GM18909 (cell line): Measurements from ENCODE around the gene POFUT1.
"Not testable (repeated sequence)": the region's sequence is repeated elsewhere in the genome, so short reads cannot be mapped to it uniquely, and the experiment has no call there.

ENCODE experiments used
- ATAC-seq: cut with Tn5 transposase; IDR thresholded peaks from one replicate; pipeline ENCODE4 v1.9.1; 2021; ENCODE audit warnings: mild to moderate bottlenecking; ENCODE audit not compliant: unreplicated experiment, poor library complexity

POFUT1 gene

DNA sequence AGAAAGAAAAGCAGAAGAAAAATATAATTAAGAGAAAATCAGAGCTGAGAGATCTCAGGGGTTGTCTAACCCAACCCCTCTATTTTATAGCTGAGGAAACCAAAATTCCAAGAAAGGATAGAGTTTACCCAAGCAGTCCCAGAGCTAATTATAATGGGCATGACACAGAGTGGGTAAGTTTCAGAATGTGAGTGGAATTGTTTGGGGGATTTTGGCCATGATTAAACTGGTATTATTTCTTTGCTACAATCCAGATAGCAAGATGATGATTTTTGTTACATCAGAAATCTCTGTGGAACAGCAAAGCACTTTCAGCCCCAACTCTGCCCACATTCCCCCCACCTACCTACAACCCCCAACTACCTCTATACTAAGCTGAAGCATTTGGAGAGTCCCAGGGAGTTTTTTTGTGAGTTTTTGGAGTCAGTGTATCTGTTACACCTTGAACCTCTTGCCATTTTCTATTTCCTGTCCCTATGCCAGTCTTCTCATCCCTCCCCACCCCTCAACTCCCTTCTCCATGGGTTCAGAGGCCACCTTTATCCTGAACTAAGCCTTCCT is 24.7 kb downstream of the POFUT1 start:
- no peak for ATAC-seq

DNA sequence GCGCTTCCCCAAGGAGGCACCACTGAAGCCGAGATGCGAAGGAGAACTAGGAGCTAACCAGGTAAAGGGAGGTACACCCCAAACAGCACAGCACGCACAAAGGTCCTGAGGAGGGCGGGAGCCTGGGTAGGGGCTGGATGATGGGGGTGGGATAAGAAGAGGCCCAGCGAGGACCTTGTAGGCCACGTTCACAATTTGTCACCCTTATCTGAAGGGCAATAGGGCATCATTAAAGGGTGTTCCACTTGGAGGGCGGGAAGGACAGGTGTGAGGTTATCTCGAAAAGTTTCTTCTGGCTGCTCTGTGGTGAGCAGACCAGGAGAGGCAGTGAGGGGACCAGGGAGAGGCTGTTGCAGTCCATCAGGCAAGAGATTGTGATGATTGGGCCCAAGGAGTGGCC is 25.6 kb downstream of the POFUT1 start:
- no peak for ATAC-seq

DNA sequence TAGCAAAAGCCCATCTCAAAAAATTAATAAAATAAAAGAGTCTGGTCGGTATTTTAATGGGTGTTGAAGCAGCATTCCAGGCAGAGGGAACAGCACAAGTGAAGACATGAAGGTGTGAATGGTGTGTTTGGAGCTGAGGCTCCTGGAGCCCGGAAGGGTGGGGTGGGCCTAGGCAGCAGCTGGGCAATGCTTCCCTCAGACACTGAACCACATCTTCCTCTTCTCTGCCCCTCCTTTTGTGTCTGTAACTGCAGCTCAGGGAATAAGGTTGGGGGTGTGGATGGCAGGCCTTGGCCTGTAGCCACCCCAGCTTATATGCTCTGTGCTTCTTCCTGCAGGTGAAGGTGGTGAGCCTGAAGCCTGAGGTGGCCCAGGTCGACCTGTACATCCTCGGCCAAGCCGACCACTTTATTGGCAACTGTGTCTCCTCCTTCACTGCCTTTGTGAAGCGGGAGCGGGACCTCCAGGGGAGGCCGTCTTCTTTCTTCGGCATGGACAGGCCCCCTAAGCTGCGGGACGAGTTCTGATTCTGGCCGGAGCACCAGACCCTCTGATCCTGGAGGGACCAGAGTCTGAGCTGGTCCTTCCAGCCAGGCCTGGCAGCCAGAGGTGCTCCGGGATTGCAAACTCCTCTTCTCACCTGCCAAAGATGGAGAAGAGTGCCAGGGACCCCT is 26.6 kb downstream of the POFUT1 start:
- no peak for ATAC-seq

DNA sequence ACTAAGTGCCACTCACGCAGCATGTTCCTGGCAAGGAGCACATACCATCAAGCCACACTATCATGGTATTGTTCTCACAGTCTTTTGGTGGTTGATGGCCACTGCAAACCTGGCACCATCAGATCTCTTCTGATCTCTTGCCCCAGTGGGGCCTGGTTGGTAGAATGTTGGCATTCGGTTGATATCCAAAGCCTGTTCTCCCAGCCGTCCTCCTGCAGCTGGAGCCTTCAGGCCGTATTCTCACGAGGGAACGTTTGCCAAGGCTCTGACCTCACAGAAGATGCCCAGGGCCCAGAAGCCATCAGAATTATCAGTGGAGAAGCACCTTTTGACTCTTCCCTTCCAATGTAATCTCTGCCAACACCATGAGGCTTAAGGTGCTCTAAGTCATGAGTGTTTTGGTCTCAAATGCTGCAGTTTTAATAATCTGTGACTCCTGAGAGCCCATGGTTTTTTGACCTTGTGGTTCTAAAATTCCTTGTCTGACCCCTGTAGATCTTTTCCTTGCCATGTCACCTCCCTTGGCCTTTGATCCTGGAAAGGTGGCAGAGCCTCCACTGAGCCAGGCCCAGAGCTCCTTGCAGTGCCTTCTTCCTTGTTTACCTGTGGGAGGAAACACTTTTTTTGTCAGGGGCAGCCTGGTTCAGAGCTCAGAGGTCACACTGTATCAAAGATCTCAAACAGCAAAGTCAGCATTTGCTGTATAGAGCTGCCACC is 27.8 kb downstream of the POFUT1 start:
- no peak for ATAC-seq

DNA sequence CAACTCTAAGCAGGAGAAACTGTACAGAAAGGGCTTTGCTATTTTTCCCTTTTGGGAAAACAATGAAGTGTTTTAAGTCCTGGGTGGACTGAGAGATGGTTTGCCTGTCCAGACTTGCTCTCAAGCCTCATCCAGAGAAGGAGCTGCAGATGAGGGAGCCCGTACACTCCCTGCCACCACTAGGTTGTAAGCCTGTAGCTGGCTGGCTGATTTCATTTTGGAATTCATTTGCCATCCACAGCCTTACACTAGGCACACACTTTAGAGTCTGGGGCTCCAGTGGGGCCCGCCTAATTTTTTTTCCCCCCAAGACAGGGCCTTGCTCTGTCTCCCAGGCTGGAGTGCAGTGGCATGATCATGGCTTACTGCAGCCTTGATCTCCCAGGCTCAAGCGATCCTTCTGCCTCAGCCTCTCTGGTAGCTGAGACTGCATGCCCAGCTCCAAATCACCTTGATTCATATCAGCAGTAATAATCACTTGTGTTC is 28.4 kb downstream of the POFUT1 start:
- no peak for ATAC-seq

DNA sequence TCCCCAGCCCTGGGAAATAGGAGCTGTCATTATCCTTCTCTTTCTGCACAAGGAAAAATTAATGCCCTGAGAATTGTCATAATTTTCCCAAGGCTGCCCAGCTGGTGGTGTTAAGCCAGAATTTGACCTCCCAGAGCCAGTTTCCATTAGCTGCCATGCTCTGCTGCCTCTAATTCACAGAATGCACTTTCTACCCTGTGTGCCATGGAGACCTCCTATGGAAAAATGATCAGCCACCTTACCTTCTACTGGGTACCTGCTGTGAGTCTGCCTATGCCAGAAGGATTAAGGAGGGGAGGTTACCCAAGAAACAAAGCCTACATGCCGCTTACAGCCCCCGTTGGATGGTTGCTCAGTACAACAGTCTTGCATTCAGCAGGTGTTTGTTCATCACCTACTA is 29.1 kb downstream of the POFUT1 start:
- no peak for ATAC-seq

DNA sequence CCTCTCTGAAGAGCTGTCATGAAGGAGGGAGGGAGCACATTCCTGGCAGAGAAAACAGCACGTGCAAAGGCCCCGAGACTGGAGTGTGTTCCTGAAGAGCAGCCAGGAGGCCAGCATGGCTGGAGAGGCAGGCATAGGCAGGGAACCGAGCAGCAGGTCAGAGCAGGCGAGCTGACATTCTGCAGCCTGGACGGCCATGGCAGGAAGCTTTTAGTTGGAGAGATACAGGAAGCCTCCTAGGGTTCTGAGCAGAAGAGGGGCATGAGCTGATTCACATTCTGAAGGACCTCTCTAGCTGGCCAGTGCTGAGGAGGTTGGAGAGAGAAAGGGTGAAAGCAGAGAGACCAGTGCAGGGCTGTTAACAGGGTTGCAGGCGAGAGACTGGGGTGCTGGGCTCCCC is 29.7 kb downstream of the POFUT1 start:
- no peak for ATAC-seq

DNA sequence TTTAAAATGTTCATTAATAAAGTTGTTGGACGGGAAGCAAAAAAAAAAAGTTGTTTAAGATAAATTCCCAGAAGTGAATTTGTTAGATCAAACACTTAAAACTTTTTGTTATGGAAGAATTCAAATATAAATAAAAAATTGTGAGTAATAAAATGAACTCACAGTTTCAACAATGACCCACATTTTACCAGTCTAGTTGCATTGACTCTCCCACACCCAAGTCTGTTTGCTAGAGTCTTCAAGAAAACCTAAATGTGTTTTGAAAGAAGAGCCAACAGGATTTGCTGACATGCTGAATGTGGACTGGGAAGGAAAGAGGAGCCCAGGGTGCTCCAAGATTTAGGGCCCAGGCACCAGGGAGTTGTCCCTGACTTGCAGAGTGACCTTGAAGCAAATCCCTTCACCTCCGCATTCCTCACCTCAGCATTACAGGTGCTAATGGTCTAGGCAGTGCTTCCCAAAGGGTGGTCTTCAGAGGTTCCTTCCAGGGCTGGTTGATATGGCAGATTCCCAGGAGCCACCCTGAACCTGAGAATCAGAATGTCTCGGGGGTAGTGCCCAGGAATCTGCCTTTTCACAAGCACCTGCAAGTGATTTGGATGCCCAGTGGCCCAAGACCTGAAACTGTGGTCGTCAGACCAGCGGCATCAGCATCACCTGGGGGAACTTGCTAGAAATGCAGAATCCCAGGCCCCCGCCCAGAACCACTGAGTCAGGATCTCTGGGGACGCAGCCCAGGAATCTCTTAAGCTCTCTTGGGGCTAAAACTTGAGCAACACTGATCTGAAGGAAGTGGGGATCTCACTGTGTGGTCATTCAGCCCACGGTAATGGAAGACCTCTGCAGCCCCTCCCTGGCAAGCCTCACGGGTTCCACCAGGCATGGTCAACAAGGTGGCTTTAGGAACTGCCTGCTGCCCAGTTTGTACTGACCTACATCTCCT is 31.1 kb downstream of the POFUT1 start:
- ATAC-seq, result no peak

DNA sequence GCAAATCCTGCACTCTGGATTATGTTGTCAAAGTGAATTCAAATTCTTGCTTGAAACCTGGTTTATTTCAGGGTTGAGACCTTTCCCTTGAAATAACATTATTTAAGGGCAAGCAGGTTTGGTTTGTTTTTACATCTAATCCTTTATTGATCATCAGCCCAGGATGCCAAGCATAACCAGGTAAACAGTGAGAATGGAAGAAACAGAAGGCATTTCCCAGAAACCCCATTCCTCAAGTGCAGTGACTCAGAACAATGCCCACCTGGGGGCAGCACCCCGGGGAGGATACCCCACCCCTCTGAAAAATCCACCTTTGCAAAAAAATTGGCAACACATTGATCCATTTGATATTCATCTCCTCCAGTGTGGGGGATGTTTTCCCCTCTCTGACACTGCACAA is 32.5 kb downstream of the POFUT1 start:
- ATAC-seq, result no peak

DNA sequence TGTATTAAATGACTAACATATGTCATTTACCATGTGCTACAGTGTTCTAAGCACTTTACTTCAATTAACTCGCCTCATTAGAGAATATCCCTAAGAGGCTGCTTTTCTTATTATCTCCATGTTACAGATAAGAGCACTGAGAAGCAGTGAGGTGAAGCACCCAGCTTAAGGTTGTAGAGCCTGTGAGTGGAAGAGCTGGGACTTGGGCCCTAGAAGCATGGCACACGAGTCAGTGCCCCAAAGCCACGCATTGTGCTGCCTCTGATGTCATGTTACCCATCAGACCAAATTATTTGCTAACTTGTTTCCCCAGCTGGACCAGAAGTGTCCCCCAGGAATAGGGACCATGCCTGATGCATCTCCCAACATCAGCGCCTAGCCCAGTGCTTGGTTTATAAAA is 34.1 kb downstream of the POFUT1 start:
- ATAC-seq, result no peak

DNA sequence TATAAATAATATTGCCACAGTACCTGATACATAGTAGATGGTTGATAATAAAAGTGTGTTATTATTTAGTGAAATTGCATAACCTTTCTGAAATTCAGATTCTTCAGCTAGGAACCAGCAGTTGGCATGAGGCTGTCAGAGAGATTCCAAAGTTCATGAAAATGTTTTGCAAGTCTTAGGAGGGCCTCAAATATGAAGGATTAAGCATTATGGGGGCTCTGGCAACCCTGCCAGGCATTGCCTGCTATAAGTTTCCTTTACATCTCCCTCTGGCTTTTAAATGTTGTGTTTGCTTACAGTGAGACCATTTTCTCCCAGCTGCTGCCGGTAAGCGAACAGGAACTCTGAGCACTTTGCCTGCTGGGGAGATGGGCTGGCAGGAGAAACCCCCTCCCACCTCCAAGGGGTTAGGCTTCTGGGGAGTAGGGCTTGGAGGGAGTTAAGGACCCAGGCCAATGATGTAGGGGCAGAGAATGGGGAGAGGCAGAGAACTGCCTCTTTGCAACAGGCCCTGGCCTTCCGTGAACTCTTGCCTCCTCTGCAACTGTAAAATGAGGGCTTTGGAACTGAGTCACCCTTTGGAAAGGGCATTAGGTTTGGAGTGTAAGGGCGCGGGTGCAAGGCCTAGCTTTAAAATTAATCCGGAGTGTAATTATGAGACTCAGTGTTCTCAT is 36.6 kb downstream of the POFUT1 start:
- ATAC-seq, result no peak

DNA sequence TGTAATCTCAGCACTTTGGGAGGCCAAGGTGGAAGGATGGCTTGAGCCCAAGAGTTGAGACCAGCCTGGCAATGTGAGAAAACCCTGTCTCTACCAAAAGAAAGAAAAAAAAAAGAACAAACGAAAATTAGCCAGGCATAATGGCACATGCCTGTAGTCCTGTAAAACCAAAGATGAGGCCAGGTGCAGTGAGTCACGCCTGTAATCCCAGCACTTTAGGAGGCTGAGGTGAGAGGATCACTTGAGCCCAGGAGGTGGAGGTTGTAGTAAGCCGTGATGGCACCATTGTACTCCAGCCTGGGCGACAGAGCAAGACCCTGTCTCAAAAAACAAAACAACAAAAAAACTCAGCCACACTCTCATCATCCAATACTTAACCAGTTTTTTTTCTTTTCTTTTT is 37.3 kb downstream of the POFUT1 start:
- no peak for ATAC-seq

DNA sequence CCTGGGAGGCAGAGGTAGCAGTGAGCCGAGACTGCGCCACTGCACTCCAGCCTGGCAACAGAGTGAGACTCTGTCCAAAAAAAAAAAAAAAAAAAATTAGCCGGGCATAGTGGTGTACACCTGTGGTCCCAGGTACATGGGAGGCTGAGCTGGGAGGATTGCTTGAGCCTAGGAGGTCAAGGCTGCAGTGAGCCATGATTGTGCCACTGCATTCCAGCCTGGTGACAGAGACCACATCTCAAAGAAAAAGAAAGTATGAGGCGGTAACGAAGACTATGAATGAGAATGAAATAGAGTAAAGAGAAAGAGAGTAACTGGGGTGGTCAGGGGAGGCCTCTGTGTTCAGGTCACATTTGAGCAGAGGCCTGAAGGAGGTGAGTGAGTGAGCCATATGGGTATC is 38.5 kb downstream of the POFUT1 start:
- not testable (repeated sequence) for ATAC-seq

DNA sequence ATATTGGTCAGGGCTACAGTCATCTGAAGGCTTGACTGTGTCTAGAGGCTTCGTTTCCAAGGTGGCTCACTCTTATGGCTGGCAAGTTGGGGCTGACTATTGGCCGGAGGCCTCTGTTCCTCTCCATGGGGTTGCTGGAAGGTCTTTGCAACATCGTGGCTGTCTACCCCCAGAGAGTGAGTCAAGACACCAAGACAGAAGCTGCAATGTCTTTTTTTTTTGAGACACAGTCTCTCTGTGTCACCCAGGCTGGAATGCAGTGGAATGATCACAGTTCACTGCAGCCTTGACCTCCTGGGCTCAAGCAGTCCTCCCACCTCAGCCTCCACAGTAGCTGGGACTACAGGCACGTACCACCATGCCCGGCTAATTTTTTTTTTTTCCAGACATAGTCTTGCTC is 40.4 kb downstream of the POFUT1 start:
- no peak for ATAC-seq

DNA sequence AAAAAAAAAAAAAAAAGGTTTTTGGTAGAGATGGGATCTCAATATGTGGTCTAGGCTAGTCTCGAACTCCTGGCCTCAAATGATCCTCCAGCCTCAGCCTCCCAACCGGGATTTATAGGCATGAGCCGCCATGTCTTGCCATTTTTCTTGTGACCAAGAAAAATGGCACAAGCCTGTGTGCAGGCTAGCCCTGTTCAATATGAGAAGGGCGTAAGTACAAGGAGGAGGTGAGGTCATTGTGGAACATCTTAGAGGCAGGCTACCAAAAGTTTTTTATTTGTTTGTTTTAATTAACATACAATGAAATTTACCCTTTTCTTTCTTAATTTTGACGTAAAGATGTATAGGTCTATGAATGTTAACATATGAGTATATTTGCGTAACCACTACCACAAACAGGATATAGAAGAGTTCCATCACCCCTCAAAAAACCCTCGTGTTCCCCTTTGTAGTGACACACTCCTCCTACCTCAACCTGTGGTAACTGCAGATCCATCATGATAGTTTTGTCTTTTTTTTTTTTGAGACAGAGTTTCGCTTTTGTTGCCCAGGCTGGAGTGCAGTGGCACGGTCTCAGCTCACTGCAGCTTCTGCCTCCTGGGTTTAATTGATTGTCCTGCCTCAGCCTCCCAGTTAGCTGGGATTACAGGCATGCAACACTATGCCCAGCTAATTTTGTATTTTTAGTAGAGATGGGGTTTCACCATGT is 41.5 kb downstream of the POFUT1 start:
- no peak for ATAC-seq

DNA sequence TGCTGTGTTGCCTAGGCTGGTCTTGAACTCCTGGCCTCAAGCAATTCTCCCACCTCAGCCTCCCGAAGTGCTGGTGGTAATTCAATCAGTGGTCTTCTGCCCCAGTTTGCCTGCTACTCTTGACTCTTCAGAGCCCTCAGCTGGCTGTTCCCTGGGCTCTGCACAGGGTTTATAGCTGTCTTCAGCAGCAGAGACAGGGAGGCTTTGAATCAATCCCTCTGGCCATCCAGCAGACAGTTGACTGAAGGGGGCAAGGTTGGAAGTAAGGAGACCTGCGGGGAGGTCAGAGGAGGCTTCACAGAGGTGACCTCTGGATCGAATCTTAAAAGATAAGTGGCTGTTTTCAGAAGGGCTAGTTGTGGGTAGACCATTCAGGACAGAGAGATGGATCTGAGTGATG is 43.8 kb downstream of the POFUT1 start:
- no peak for ATAC-seq

DNA sequence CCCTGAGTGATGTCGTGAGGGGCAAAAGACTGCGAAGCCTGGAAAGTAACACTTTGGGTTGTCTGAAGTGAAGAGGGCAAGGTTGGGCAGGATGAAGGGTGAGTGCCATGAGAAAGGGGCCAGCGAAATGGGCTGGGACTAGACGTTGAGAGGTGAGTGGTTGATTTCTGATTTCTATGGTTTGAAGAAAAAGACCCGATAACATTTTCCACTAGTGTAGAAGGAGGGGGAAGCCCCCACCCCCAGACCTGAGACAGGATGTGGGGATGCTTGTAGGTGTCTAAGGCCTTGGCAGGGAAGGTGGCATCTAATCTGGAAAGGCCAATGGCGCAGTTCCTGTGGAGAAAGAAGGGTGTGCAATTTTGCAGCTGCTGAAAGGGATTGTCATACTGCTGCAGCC is 44.5 kb downstream of the POFUT1 start:
- ATAC-seq, result no peak

DNA sequence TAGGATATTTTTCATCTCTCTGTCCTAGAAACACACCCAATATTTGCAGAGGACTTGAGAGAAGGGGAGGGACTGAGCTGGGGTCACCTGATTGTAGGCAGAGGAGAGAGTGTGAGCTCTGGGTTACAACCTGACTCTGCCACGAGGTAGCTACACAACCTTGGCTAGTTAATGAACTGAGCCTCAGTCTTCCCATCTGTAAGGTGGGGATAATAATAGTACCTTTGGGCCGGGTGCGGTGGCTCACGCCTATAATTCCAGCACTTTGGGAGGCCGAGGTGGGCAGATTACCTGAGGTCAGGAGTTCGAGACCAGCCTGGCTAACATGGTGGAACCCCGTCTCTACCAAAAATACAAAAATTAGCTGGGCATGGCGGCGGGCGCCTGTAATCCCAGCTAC is 53.3 kb downstream of the POFUT1 start:
- not testable (repeated sequence) for ATAC-seq

DNA sequence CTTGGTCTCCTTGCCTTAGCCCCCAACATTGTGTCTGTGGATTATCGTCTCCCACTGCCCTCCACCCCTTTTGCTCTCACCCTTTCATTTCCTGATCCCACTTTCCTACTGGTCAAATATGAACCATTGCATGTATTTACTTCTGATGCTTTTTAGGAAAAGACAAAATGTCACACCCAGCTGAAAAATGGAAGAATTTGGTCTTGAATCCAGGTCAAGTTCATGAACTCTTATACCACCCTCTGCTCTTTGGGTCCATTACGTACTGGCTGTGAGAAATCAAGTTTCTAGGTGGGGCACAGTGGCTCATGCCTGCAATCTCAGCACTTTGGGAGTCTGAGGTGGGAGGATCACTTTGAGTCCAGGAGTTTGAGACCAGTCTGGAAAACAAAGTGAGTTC is 54.0 kb downstream of the POFUT1 start:
- no peak for ATAC-seq
